Activated B cell treated with CpG ODN at 0.5 μM for 24 hours (primary cell): ENCODE data around the gene ORAI2. TPM values are rescaled to one million over a fixed set of nuclear protein-coding genes. Genes with fewer than 3 reads are reported as not detected.
"Not testable (repeated sequence)": the region's sequence is repeated elsewhere in the genome, so short reads cannot be mapped to it uniquely, and the experiment has no call there.

ENCODE experiments used
- ATAC-seq: fragments of 200-7000 bp; cut with Tn5 transposase; one replicate; pipeline ENCODE4 v1.10.0; 2021; ENCODE audit warnings: low read depth, mild to moderate bottlenecking, moderate library complexity
- CTCF ChIA-PET: fragments of 350-600 bp; sonication (Branson Sonifier 250); formaldehyde crosslinking; loops from one replicate; lab custom pipeline; 2021; ENCODE audit warnings: antibody characterized with exemption; lab: Charles Lee
- POLR2A ChIA-PET: fragments of 350-600 bp; sonication (Branson Sonifier 250); formaldehyde crosslinking; loops from one replicate; lab custom pipeline; 2021; ENCODE audit warnings: antibody characterized with exemption; lab: Charles Lee
- DNase-seq: peaks from one replicate; pipeline ENCODE4 v3.0.0; 2022
- H3K27ac Mint-ChIP-seq: one replicate; pipeline ENCODE4 v1.8.0; 2020; ENCODE audit warnings: mixed read lengths
- H3K27me3 Mint-ChIP-seq: one replicate; pipeline ENCODE4 v1.8.0; 2021; ENCODE audit warnings: mixed read lengths
- H3K36me3 Mint-ChIP-seq: one replicate; pipeline ENCODE4 v1.8.0; 2021; ENCODE audit warnings: low read depth, mixed read lengths
- H3K4me1 Mint-ChIP-seq: one replicate; pipeline ENCODE4 v1.8.0; 2021; ENCODE audit warnings: mixed read lengths
- H3K4me3 Mint-ChIP-seq: one replicate; pipeline ENCODE4 v1.8.0; 2020; ENCODE audit warnings: mild to moderate bottlenecking, mixed read lengths
- H3K9me3 Mint-ChIP-seq: one replicate; pipeline ENCODE4 v1.8.0; 2020; ENCODE audit warnings: mixed read lengths
- CTCF ChIP-seq: fragments of 200-600 bp; IDR thresholded peaks from one replicate; pipeline ENCODE4 v1.8.0; 2022; ENCODE audit warnings: antibody characterized with exemption, mild to moderate bottlenecking
- intact Hi-C: fragments of 100-400 bp; cut with micrococcal nuclease; formaldehyde crosslinking; loops from one replicate; pipeline ENCODE4 v1.15.1; 2024
- total RNA-seq: library from RNA; stranded (reverse); gene quantifications from 2 replicates; pipeline ENCODE4 v1.2.3, GENCODE V29; 2022

ORAI2 gene
- total RNA-seq, 1 donor from 2014 or later = 184 TPM

GRCh38 chr7:102469972-102470825 lies 36.8 kb downstream of the ORAI2 start:
- ATAC-seq (no peak), DNase-seq (no peak)
- POLR2A ChIA-PET = interaction anchor here (1.5 kb wide), 1 partner anchor 38 kb away, joined by 8 read pairs; the partner anchor contains the start of gene ORAI2
- H3K4me1 Mint-ChIP-seq = peaks cover 16% of the 10 kb centered on the region
- no peaks in the 10 kb centered on the region for H3K9me3 Mint-ChIP-seq
- intact Hi-C loops = loop anchor here (5.0 kb wide), 1 partner anchor 183 kb away; the partner anchor contains the start of gene SH2B2
- H3K4me3 Mint-ChIP-seq = no peak overlapping the region
- no peak for TF ChIP-seq CTCF
- H3K27me3 Mint-ChIP-seq = no peaks in the 10 kb centered on the region
- CTCF ChIA-PET = interaction anchor here (1.1 to 1.3 kb wide), 2 partner anchors 58 to 69 kb away, joined by 3 read pairs; no protein-coding TSS in a partner anchor
- peaks cover 38% of the 10 kb centered on the region for H3K36me3 Mint-ChIP-seq
- H3K27ac Mint-ChIP-seq = no peak overlapping the region

GRCh38 chr7:102471791-102472125 lies 38.4 kb downstream of the ORAI2 start:
- Mint-ChIP-seq H3K9me3 (no peaks in the 10 kb centered on the region), H3K27ac (no peak overlapping the region), H3K27me3 (no peaks in the 10 kb centered on the region), H3K36me3 (peaks cover 37% of the 10 kb centered on the region), H3K4me1 (peaks cover 1% of the 10 kb centered on the region), H3K4me3 (no peak overlapping the region)
- ChIA-PET POLR2A (interaction anchor here (0.6 to 1.5 kb wide), 3 partner anchors 12 to 1602 kb away, joined by 3 to 8 read pairs (median 3); partner anchors contain the start of gene ORAI2), CTCF (interaction anchor here (1.1 to 1.7 kb wide), 2 partner anchors 60 to 67 kb away, joined by 3 to 5 read pairs; no protein-coding TSS in a partner anchor)
- ATAC-seq (no peak), DNase-seq (no peak)
- intact Hi-C loops = no loop called here
- TF ChIP-seq CTCF = no peak

GRCh38 chr7:102472126-102473041 lies 39.0 kb downstream of the ORAI2 start:
- no peaks in the 10 kb centered on the region for H3K9me3 Mint-ChIP-seq
- intact Hi-C loops = no loop called here
- no peak for TF ChIP-seq CTCF
- CTCF ChIA-PET = interaction anchor here (1.7 kb wide), 1 partner anchor 68 kb away, joined by 5 read pairs; no protein-coding TSS in a partner anchor
- H3K27me3 Mint-ChIP-seq = no peaks in the 10 kb centered on the region
- POLR2A ChIA-PET = interaction anchor here (0.6 to 1.5 kb wide), 3 partner anchors 40 to 1602 kb away, joined by 3 to 8 read pairs (median 3); partner anchors contain the start of gene ORAI2
- H3K36me3 Mint-ChIP-seq = peaks cover 36% of the 10 kb centered on the region
- H3K27ac Mint-ChIP-seq = no peak overlapping the region
- ATAC-seq (no peak), DNase-seq (no peak)
- no peaks in the 10 kb centered on the region for H3K4me1 Mint-ChIP-seq
- H3K4me3 Mint-ChIP-seq = no peak overlapping the region

GRCh38 chr7:102473271-102473991 lies 40.1 kb downstream of the ORAI2 start:
- peaks cover 33% of the 10 kb centered on the region for H3K36me3 Mint-ChIP-seq
- DNase-seq = no peak
- H3K27ac Mint-ChIP-seq = no peak overlapping the region
- no peaks in the 10 kb centered on the region for H3K9me3 Mint-ChIP-seq
- intact Hi-C loops = no loop called here
- TF ChIP-seq CTCF = no peak
- no peaks in the 10 kb centered on the region for H3K4me1 Mint-ChIP-seq
- POLR2A ChIA-PET = interaction anchor here (1.0 kb wide), 1 partner anchor 69 kb away, joined by 3 read pairs; no protein-coding TSS in a partner anchor
- no peak for ATAC-seq
- no peak overlapping the region for H3K4me3 Mint-ChIP-seq
- CTCF ChIA-PET = interaction anchor here (1.7 kb wide), 1 partner anchor 69 kb away, joined by 5 read pairs; no protein-coding TSS in a partner anchor
- no peaks in the 10 kb centered on the region for H3K27me3 Mint-ChIP-seq

GRCh38 chr7:102474116-102474515 lies 40.7 kb downstream of the ORAI2 start:
- H3K27ac Mint-ChIP-seq, H3K4me3 Mint-ChIP-seq, H3K9me3 Mint-ChIP-seq, POLR2A ChIA-PET, DNase-seq, H3K27me3 Mint-ChIP-seq, ATAC-seq, H3K4me1 Mint-ChIP-seq, CTCF ChIA-PET, intact Hi-C loops: not testable (repeated sequence)
- peaks cover 31% of the 10 kb centered on the region for H3K36me3 Mint-ChIP-seq

GRCh38 chr7:102474736-102475435 lies 41.5 kb downstream of the ORAI2 start:
- peak; percentile 10 for DNase-seq
- H3K4me3 Mint-ChIP-seq, CTCF ChIA-PET, H3K27ac Mint-ChIP-seq, intact Hi-C loops, H3K9me3 Mint-ChIP-seq, POLR2A ChIA-PET, ATAC-seq, H3K4me1 Mint-ChIP-seq, H3K27me3 Mint-ChIP-seq: not testable (repeated sequence)
- H3K36me3 Mint-ChIP-seq = peaks cover 31% of the 10 kb centered on the region
